GM12891 (cell line): Measurements from ENCODE around the gene PCDHB6.
"Not testable (repeated sequence)": the region's sequence is repeated elsewhere in the genome, so short reads cannot be mapped to it uniquely, and the experiment has no call there.

Source experiments
- POLR2AphosphoS5 ChIP-seq: IDR thresholded peaks from 2 replicates; pipeline ENCODE4 v1.6.1; 2011; ENCODE audit warnings: low read depth, low read length, control low read depth
- TAF1 ChIP-seq: IDR thresholded peaks from 2 replicates; pipeline ENCODE4 v1.6.1; 2011; ENCODE audit warnings: low read depth, low read length, control low read depth

GRCh38 chr5:141151632-141152031 lies 1.8 kb downstream of the PCDHB6 start:
- not testable (repeated sequence) for TF ChIP-seq TAF1, POLR2AphosphoS5
